ENCODE data around the gene PLAAT4. TPM values are rescaled to one million over a fixed set of nuclear protein-coding genes. Genes with fewer than 3 reads are reported as not detected.

PLAAT4 gene
- total and polyA plus RNA-seq, 10 of the 15 experiments (the other 5 are each of a cell fraction or from before 2014, with no cell fraction given), result 6.0 to 34.3 (median 12.4) TPM

- no peak for TF ChIP-seq TCF3 (IDR thresholded peaks at IDR 0.05; ENCODE audit: borderline replicate concordance, insufficient read depth, low read depth, low read length)
- no peak for TF ChIP-seq RBBP5 (conservative IDR thresholded peaks at IDR 0.05)
- TF ChIP-seq ZBED1 (IDR thresholded peaks at IDR 0.05; ENCODE audit: borderline replicate concordance), result no peak
- no peak for TF ChIP-seq MTA2 (IDR thresholded peaks at IDR 0.05; ENCODE audit: low read depth)
These were observed 15.9 kb upstream of the PLAAT4 start (continued) for GRCh38 chr11:63520606-63521170.

GRCh38 chr11:63521896-63522295 is 14.7 kb upstream of the PLAAT4 start:
- POLR2A ChIA-PET, result interaction anchor here (1.2 kb wide), 1 partner anchor 16 kb away, joined by 3 read pairs; the partner anchor contains the start of gene LGALS12
- no peak overlapping the region for H3K4me3 ChIP-seq

DNA sequence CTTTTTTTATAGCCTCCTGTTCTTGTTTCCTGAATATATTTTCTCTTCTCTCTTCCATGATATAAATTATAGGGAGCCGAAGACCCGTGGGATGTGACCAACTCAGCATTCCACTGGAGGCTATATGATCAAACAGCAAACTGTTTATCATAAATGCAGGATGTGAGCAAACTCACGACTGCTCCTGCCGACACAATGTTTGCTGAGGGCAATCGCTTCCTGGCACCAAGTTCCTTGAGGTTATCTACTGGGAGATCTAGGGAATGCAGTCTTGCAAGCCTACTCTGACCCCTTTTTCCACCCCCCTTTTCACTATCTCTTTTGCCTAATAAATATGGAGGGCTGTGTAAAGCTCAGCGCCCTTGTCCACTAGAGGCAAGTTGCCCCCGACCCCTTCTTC is 13.5 kb upstream of the PLAAT4 start:
- no peak overlapping the region for H3K27ac ChIP-seq (ENCODE audit: control insufficient read depth, insufficient read depth)
- ChIA-PET RAD21 (ENCODE audit: unreplicated experiment) (no interaction called here), POLR2A (no interaction called here), SMC1A (ENCODE audit: uncharacterized antibody, unreplicated experiment) (interaction anchor here (1.1 kb wide), 1 partner anchor 44 kb away, joined by 3 read pairs; no protein-coding TSS in a partner anchor), CTCF (no interaction called here)
- in situ Hi-C loops (cut with MboI) (no loop called here), intact Hi-C loops (cut with micrococcal nuclease; ENCODE audit: unreplicated experiment) (no loop called here)
- H3K4me2 ChIP-seq (ENCODE audit: control insufficient read depth, insufficient read depth), result no peak overlapping the region
- no peak overlapping the region for H3K9ac ChIP-seq (ENCODE audit: control insufficient read depth, insufficient read depth, low read length)
- no peak for FAIRE-seq
- ATAC-seq, result no peak
- no peak overlapping the region for H3K4me3 ChIP-seq
- H3K4me1 ChIP-seq (ENCODE audit: control insufficient read depth, insufficient read depth, low read length), result no peaks in the 10 kb centered on the region
- peaks cover 2% of the 10 kb centered on the region; the same call in 2 of the 3 replicates for H3K9me3 ChIP-seq (replicated peaks; ENCODE audit: control insufficient read depth, insufficient read depth, low read length)
- no peak overlapping the region for H2AFZ ChIP-seq (ENCODE audit: control insufficient read depth, low read depth, low read length)
- TF ChIP-seq BHLHE40 (IDR thresholded peaks at IDR 0.05; ENCODE audit: borderline replicate concordance in 1 of 2, low read depth in 2 of 2, low read length in 1 of 2), result no peak
- TF ChIP-seq EP300 (IDR thresholded peaks at IDR 0.05; ENCODE audit: borderline replicate concordance in 1 of 2, control insufficient read depth in 1 of 2, low read depth in 2 of 2, low read length in 2 of 2), result no peak
- no peak for TF ChIP-seq YY1 (IDR thresholded peaks at IDR 0.05; ENCODE audit: low read depth, low read length)
- TF ChIP-seq KAT2A (conservative IDR thresholded peaks at IDR 0.05; ENCODE audit: control insufficient read depth, low read depth, low read length), result no peak
- no peak for TF ChIP-seq SMAD5 (IDR thresholded peaks at IDR 0.05; ENCODE audit: low read depth)
- TF ChIP-seq SUZ12 (IDR thresholded peaks at IDR 0.05; ENCODE audit: unreplicated experiment), result no peak
- TF ChIP-seq NBN (IDR thresholded peaks at IDR 0.05), result no peak
- TF ChIP-seq TARDBP (IDR thresholded peaks at IDR 0.05; ENCODE audit: borderline replicate concordance), result no peak
- TF ChIP-seq RB1 (IDR thresholded peaks at IDR 0.05; ENCODE audit: borderline replicate concordance), result no peak
- H3K27me3 ChIP-seq (replicated peaks in 1 of 2; ENCODE audit: control insufficient read depth in 2 of 2, insufficient read depth in 2 of 2, low read length in 1 of 2), result no peaks in the 10 kb centered on the region
- H3K36me3 ChIP-seq (ENCODE audit: control insufficient read depth in 2 of 2, insufficient read depth in 2 of 2, low read length in 1 of 2), result no peaks in the 10 kb centered on the region
- H3K79me2 ChIP-seq (ENCODE audit: control insufficient read depth, insufficient read depth, low read length), result no peaks in the 10 kb centered on the region
- DNase-seq (ENCODE audit: low read depth, low spot score), result no peak
- 57% methylated on average over 7 of the region's 7 CpGs for WGBS (ENCODE audit: insufficient coverage, insufficient replicate concordance, low lambda C conversion rate, missing lambda C conversion rate)
- BruUV-seq (replicated peaks), result no TSS peak
- no peaks in the 10 kb centered on the region for H4K20me1 ChIP-seq (ENCODE audit: control insufficient read depth, insufficient read depth)

More at GRCh38 chr11:63521896-63522295, 14.7 kb upstream of the PLAAT4 start:
- ATAC-seq (no peak), FAIRE-seq (no peak), DNase-seq (ENCODE audit: low read depth, low spot score) (no peak)
- SMC1A ChIA-PET (ENCODE audit: uncharacterized antibody, unreplicated experiment), result interaction anchor here (0.9 to 1.1 kb wide), 2 partner anchors 43 to 216 kb away, joined by 3 read pairs; no protein-coding TSS in a partner anchor
- Histone ChIP-seq H3K4me1 (ENCODE audit: control insufficient read depth, insufficient read depth, low read length) (no peaks in the 10 kb centered on the region), H3K9ac (ENCODE audit: control insufficient read depth, insufficient read depth, low read length) (no peak overlapping the region), H3K27me3 (replicated peaks in 1 of 2; ENCODE audit: control insufficient read depth in 2 of 2, insufficient read depth in 2 of 2, low read length in 1 of 2) (no peaks in the 10 kb centered on the region), H2AFZ (ENCODE audit: control insufficient read depth, low read depth, low read length) (no peak overlapping the region), H3K27ac (ENCODE audit: control insufficient read depth, insufficient read depth) (no peak overlapping the region), H3K4me2 (ENCODE audit: control insufficient read depth, insufficient read depth) (no peak overlapping the region), H3K9me3 (replicated peaks; ENCODE audit: control insufficient read depth, insufficient read depth, low read length) (peaks cover 2% of the 10 kb centered on the region; the same call in 2 of the 3 replicates), H3K36me3 (ENCODE audit: control insufficient read depth in 2 of 2, insufficient read depth in 2 of 2, low read length in 1 of 2) (no peaks in the 10 kb centered on the region), H4K20me1 (ENCODE audit: control insufficient read depth, insufficient read depth) (no peaks in the 10 kb centered on the region), H3K79me2 (ENCODE audit: control insufficient read depth, insufficient read depth, low read length) (no peaks in the 10 kb centered on the region)
- intact Hi-C loops (cut with micrococcal nuclease; ENCODE audit: unreplicated experiment), result no loop called here
- no peak for TF ChIP-seq LARP7 (IDR thresholded peaks at IDR 0.05)
- WGBS (ENCODE audit: insufficient coverage, insufficient replicate concordance, low lambda C conversion rate, missing lambda C conversion rate), result 38% methylated on average over 2 of the region's 2 CpGs
- CTCF ChIA-PET, result interaction anchor here (0.9 kb wide), 1 partner anchor 42 kb away, joined by 5 read pairs; no protein-coding TSS in a partner anchor
- BruUV-seq (replicated peaks), result no TSS peak
- in situ Hi-C loops (cut with MboI), result no loop called here
- RAD21 ChIA-PET (ENCODE audit: unreplicated experiment), result no interaction called here
